Superior temporal gyrus (tissue), 1 donor: ENCODE data around the gene SMYD3.

ENCODE experiments used
- DNase-seq: peaks from one replicate; pipeline ENCODE4 v3.0.0-alpha.2; 2016; ENCODE audit errors: extremely low spot score

SMYD3 gene

DNA sequence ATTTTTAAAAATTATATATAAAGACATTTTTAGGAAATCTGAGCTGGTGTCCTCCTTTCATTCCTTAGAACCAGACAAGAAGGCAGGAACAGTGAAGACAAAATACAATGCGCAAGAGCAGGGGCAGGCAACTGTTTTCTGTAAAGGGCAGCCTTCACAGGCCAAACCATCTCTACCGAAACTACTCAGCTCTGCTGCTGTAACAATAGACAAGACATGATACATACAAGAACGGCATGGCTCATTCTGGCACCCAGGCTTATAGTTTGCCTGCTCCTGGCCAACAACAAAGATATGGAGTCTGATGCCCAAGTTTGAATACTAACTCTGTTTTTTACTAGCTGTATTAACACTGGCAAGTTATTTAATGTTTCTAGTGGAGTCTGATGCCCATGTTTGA lies 232.0 kb downstream of the SMYD3 start:
- peak; percentile 51 for DNase-seq

DNA sequence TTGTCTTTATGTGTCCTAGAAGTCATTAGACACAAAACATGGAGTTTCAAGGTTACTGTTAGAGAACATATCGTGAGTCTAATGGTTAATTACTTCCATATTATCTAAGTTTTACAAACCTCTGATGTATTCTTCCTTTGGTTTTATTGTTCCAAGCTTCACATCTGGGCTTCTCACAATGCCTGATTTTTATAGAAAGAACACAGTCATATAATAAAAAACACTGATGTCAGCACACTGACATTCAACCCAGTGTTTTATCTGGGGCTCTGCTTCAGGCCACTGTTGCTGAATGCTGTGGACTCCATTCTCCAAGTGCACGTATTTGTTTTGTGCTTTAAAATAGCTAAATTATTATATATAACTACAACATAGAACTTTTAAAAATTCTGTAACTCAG lies 232.9 kb downstream of the SMYD3 start:
- DNase-seq, result no peak

DNA sequence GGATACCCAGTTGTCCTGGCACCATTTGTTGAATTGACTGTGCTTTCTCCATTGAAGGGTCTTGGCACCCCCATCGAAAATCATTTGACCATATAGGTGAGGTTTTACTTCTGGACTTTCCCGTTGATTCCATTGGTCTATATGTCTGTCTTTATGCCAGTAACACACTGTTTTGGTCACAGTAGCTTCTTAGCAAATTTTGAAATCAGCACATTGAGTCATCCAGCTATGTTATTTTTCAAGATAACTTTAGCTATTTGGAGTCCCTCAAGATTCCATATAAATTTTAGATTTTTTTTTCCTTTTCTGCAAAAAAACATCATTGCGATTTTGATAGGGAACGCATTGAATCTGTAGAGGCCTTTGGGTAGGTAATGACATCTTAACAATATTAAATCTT lies 235.6 kb downstream of the SMYD3 start:
- no peak for DNase-seq

DNA sequence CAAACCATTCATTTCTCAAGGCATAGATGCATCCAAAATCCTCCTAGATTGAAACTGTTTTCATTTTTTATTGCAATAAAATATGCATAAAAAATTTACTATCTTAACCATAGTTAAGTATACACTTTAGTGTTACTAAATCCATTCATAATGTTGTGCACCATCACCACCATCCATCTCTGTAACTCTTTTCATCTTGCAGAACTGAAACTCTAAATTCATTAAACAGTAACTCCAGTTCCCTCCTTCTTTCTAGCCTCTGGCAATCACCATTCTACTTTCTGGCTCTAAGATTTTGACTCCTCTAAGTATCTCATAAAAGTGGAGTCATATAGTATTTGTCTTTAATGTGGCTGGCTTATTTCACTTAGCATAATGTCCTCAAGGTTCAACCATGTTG lies 236.8 kb downstream of the SMYD3 start:
- DNase-seq, result no peak

DNA sequence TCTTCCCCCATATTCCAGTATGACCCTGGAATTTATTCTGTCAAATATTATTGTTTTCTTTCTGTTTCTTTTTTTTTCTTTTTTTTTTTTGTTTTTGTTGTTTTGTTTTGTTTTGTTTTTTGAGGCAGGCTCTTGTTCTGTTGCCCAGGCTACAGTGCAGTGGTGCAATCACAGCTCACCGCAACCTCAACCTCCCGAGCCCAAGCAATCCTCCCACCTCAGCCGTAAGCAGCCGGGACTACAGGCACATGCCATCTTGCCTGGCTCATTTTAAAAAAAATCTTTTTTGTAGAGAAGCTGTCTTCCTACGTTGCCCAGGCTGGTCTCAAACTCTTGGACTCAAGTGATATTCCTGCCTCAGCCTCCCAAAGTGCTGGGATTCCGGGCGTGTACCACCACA lies 237.6 kb downstream of the SMYD3 start:
- no peak for DNase-seq

DNA sequence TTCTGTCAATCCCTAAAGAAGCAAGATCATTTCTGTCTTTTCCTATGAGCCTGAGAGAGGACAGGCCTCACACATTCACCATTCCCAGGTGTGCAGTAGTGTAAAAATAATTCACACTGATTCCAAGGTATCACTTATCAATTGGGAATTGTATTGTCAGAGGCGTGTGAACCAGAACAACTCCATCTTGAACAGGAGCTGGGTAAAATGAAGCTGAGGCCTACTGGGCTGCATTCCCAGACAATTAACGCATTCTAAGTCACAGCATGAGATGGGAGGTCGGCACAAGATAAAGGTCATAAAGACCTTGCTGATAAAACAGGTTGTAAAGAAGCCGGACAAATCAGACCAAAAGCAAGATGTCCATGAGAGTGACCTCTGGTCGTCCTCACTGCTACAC lies 239.2 kb downstream of the SMYD3 start:
- DNase-seq, result no peak

DNA sequence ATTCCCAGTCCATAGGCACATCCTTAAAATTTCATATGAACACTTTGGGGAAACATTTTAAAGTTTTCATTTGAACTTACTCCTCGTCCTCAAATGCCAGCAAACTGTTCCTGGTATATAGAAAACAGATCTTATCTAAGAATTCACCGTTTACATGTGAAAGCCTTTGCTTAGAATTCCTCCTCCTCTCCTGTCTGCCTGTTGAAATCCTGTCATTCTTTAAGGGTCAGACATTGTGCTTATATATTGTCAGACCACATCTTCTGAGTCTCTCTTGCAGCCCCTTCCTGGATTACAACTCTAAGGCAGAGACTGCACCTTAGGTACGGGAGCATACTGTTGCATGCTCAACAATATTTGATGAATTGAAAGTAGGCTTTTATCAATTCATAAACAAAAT lies 239.7 kb downstream of the SMYD3 start:
- DNase-seq, result no peak

DNA sequence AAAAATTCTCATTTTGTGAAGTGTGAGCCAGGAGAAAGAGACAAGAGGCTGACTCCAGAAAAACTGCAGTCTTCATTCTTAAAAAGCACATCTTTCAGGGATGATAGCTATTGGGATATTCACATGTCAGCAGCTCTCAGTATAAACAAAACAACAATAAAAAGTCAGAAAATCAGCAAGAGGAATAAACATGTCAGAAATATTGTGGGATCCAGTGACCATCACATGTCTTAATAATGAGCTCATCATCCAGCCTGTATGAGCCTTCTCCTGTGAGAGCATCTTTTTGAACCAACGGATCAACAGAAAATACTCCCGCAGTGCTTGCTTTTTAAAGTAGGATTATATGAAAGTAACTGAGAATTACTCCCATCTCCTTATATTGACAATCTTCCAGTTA lies 241.6 kb downstream of the SMYD3 start:
- DNase-seq, result no peak

DNA sequence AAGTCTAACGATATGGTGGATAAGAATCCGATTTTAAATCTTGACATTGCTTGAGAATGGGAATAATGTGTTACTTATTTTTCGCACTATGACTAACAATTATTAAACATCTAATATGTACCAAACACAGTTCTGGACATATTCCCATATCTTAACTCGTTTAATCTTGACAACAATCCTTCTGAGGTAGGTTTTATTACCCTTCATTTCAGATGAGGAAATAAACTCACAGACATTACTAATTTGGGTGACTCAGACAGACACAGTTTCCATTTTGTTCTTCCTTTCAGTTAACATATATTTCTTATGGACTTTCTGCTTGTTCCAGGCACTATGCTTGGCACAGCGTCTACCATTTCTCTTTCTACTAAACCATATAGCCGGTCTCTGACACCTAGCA lies 244.8 kb downstream of the SMYD3 start:
- DNase-seq, result no peak

DNA sequence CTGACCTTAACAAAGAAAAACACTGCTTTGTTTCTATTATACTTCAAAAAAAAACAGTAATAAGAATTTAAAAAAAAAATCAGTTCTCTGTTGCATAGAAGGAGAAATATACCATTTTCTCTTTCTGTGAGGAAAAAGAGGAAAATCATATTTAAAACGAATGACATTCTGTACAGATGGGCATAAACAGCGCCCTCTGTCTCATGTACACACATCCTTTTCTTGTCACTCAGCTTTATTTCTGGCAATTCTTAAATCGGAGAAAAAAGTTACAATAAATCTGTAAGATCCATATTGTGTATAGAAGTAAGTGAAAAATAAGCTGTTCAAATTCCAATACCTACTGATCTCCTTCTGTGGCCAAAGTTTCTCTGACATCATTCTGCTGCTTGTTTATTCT lies 245.4 kb downstream of the SMYD3 start:
- no peak for DNase-seq

DNA sequence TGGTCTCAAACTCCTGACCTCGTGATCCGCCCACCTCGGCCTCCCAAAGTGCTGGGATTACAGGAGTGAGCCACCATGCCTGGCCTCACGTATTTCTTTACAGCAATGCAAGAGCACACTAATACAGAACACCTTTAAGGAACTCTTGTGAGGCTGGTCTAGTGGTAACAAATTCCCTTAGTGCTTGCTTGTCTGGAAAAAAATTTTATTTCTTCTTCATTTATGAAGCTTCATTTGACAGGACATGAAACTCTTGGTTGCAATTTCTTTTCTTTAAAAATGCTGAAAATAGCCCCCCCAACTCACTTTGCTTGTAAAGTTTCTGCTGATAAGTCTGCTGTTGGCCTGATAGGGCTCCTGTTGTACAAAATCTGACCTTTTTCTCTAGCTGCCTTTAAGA lies 248.8 kb downstream of the SMYD3 start:
- no peak for DNase-seq

DNA sequence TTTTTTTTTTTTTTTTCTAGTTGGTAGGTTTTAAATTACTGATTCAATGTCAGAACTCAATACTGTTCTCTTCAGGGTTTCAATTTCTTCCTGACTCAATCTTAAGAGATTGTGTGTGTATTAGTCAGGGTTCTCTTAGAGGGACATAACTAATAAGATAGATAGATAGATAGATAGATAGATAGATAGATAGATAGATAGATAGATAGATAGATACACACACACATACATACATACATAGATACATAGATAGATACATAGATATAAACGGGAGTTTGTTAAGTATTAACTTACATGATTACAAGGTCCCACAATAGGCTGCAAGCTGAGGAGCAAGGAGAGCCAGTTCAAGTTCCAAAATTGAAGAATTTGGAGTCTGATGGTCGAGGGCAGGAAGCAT lies 251.3 kb downstream of the SMYD3 start:
- DNase-seq, result no peak

DNA sequence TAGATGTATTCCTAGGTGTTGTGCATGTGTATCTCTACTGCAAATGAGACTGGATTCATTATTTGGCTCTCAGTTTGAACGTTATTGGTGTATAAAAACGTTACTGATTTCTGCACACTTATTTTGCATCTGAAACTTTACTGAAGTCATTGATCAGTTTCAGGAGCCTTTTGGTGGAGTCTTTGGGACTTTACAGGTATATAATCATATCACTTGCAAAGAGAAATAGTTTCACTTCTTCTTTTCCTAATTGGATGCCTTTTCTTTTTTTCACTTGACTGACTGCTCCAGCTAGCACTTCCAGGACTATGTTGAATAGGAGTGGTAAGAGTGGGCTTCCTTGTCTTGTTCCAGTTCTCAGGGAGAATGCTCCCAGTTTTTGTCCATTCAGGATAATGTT lies 252.2 kb downstream of the SMYD3 start:
- DNase-seq, result no peak

DNA sequence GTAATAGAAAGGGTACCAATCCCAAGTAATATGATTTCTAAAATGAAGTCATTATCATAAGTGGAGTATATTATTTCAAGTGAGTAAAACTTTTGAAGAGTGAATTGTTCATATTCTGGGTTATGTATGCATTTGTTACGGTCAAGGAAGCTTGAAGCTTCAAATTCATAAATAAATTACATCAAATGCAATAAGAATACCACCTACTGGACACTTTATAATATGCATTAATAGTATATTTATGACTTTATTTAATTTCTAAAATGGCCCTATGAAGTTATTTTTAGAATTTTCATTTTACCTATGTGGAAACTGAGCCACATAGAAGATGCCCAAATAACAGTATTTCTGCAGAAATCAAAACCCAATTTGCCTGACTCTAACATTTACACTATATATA lies 260.6 kb downstream of the SMYD3 start:
- no peak for DNase-seq

DNA sequence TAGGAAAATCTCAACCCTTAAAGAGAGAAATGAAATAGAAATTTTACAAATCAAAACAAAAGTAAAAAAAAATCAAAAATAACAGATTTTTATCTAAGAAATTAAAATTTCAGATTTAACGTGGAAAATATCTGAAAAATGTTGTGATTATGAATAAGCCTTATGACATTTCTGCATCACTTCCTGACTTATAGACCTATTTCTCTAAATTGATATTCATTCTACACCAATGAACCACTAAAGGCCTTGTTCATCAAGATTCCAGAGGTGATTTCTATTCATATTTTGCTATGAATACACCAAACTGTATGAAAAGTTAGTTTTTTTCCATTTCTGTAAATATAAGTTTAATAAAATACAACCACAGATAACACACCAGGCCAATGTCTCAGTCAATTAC lies 261.5 kb downstream of the SMYD3 start:
- DNase-seq, result no peak

DNA sequence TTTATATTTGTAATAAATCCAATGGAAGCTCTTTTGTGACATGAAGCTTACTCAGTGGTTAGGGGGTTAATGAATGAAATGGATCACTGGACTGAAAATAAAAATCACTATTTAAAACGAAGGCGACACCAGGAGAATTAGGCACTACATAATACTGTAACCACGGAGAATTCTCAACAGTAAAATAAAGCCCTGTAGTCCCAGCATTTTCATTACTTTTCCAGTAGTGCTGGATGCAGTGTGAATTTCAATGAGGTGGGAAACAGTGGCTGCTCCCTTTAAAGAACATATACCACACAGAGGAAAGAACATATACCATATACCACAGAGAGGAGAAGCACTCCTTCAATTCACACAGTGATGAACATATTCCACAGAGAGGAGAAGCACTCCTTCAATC lies 275.0 kb downstream of the SMYD3 start:
- no peak for DNase-seq

DNA sequence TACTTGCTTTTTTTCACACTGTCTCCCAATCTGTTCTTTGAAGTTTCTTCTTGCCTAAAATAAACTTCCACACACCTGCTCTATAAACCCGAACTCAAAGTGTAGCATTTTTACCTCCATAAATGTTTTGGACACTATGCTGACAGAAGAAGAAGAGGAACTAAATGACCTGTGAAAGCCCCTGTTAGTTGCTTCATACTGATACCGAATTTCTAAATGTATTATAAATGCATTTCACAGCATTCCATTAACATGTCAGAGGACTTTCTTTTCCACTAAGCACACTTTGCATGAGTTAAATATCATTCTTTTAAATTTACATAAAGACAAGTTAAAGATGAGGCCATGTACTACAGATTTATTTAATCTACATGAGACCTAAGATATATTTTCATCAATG lies 281.0 kb downstream of the SMYD3 start:
- DNase-seq, result no peak

DNA sequence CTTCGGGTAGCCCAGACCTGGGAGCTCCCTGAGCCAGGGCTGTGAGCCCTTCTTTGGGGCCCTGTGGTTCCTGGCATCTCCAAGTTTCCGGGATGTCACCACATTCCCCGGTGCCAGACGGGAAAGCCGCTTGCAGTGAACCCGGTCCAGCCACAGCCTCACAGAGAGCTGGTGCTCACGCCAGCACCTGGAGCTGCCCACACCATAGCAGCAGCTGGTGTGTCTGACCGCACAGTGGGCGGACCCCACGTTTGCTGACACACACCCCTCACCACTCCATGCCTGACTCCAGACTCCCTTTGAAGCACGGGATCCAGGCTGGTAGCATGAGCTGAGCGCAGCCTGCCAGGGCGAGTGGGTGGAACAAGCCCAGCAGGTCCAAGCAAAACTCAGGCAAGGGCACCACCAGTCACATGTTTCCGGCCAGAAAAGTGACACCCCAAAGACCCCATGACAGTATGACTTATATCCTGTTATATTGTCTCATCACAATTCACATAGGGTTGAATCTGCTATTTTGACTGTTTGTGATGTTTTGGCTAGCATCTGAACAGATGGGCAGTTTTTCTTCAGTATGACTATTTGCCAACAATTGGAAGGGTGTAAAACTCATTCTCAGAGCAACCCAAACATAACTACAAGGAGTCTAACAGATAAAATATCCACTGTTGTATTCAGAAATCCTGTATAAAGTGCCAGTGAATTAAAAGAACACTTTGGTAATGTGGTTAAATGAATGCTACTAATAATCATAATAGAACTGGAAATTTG lies 285.4 kb downstream of the SMYD3 start:
- no peak for DNase-seq

DNA sequence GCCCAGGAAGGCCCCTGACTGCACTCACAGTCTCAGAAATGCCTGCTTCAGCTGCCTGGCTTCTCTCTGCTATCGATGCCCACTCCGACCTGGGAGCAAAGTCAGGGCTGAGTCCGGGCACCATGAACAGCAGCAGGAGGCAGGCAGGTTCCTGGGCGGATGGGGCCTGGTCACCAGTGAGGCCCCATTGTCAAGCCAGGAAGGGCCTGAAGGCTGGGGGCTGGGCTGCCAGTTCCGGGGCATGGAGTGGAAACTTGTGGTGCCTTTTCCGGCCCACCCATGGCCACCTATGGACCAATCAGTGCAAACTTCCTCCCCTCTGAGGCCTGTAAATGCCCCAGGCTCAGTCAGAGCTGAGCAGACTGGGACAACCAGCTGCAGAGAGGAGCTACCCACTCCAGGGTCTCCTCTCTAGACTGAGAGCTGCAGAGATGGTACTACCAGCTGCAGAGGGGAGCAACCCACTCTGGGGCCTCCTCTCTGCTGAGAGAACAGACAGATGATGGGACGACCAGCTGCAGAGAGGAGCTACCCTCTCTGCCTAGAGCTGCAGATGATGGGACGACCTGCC lies 286.5 kb downstream of the SMYD3 start:
- DNase-seq, result no peak

DNA sequence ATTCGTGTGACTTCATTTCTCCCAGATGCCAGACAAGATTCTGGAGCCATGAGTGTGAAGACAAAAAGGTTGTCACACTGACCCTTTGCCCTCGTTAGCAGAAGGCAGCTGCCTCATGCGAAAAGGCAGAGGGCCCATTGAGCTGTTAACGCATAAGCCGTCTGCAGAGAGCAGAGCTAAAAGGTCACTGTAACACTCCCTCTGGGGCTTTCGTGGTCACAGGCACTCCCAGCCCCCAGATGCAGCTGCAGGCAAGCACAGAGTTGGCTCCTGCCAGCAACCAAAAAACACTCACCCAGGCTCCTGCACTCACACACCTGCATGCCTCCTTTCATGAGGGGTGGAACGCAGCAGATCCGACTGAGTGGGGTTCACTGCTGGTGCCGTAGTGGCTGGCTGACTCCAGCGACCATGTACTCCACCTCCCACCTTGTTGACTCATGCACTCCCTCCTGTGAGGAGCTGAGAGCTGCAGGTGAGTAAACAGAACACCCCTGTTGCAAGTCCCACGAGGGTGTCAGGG lies 287.5 kb downstream of the SMYD3 start:
- DNase-seq, result no peak

DNA sequence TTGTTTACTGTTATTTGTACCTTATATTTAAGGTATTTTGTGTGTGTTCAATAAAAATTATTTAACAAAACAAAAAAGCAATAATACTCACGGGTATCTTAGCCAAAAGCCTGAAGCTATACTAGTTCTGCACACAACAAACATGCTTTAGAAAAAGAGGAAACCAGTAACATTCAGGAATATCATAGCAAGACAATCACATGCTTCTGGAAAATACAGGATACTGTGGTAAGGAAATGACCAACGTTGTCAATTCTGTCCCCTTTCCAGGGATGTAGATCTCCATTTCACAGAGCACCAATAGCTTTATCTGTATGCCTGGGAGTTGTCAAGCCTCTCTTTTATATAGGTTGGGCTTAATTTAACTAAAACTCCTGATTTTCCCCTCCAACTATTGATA lies 288.4 kb downstream of the SMYD3 start:
- DNase-seq, result no peak

DNA sequence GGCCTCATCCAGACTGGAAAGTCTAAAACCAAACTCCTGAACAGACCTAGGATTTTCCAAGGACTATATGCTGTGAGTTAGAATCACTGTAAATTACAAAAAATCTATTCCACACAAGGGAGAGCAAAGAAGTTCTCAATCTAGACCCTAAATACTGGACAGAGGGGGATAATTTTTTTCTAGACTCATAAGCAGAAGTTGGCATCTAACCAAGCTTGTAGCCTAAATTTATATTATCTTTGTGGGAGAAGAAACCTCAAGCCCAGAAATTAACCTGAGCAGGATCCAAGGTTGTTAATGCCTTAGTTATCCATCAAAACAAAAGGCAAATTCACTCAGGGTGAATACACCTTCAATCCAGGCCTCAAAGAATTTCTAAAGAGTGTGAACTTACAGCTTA lies 290.2 kb downstream of the SMYD3 start:
- no peak for DNase-seq

DNA sequence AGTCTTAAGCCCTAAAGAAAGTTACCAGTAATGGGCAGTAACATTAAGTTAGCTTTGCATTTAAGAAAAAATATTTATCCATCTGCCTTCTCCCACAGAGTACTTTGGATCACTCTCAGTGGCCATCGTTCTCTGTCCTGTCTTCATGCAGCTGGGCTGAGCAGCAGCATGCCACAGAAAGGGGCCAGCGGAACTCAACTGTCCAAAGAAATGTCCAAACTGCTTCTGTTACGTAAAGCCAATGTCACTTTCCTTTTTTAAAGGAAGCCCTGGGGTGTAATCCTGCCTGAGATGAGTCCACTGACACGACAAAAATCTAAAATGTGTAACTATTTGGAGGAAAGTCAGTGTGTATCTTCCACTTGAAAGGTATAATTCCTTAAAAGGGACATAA lies 291.6 kb downstream of the SMYD3 start:
- no peak for DNase-seq
